GM10248 (cell line): ENCODE data around the gene OLFM4.

Source experiments
- CTCF ChIA-PET: fragments of 300-600 bp; sonication (Branson Sonifier 250); formaldehyde crosslinking; extraction: SDS; loops from one replicate; lab custom pipeline; 2021; ENCODE audit warnings: antibody characterized with exemption; lab: Yijun Ruan, JAX
- POLR2A ChIA-PET: fragments of 350-650 bp; sonication (Branson Sonifier 250); formaldehyde crosslinking; extraction: SDS; loops from one replicate; lab custom pipeline; 2020; ENCODE audit warnings: antibody characterized with exemption; lab: Yijun Ruan, JAX
- DNase-seq: peaks from one replicate; pipeline ENCODE4 v3.0.0; 2012; ENCODE audit errors: extremely low spot score
- TF ChIP-seq, protein P1 (sequence below): IDR thresholded peaks from 2 replicates; pipeline ENCODE4 v1.5.1; 2012; ENCODE audit warnings: mild to moderate bottlenecking, low read depth; ENCODE audit errors: extremely low read depth, missing control alignments, control extremely low read depth

Gene OLFM4

GRCh38 chr13:53089951-53090350 is 61.3 kb downstream of the OLFM4 start:
- TF ChIP-seq, protein P1, sequence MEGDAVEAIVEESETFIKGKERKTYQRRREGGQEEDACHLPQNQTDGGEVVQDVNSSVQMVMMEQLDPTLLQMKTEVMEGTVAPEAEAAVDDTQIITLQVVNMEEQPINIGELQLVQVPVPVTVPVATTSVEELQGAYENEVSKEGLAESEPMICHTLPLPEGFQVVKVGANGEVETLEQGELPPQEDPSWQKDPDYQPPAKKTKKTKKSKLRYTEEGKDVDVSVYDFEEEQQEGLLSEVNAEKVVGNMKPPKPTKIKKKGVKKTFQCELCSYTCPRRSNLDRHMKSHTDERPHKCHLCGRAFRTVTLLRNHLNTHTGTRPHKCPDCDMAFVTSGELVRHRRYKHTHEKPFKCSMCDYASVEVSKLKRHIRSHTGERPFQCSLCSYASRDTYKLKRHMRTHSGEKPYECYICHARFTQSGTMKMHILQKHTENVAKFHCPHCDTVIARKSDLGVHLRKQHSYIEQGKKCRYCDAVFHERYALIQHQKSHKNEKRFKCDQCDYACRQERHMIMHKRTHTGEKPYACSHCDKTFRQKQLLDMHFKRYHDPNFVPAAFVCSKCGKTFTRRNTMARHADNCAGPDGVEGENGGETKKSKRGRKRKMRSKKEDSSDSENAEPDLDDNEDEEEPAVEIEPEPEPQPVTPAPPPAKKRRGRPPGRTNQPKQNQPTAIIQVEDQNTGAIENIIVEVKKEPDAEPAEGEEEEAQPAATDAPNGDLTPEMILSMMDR, result no peak
- DNase-seq, result no peak
- ChIA-PET POLR2A (no interaction called here), CTCF (no interaction called here)

- ChIA-PET CTCF (interaction anchor here (0.8 kb wide), 1 partner anchor 12 kb away, joined by 3 read pairs; no protein-coding TSS in a partner anchor), POLR2A (no interaction called here)
- no peak for DNase-seq
- TF ChIP-seq, protein P1, result no peak
These were observed 61.8 kb downstream of the OLFM4 start for GRCh38 chr13:53090461-53090860.

DNA sequence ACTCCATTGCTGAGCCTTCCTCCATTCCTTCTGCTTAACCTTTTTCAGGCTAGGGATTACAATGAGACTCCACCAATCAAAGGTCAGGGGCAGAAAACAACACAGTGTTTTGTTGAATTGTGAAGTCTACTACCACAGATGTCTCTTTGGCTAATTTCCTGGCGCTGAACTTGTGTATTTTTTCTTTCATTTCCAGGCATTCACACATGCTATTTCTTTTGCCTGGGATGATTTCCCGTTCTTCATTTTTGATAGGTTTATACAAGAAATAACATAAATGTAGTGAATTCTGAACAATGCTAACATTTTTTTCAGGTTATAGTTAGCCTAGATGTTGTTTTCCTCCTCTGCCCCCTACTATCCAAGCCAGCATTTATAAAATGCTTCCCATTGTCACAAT is 64.3 kb downstream of the OLFM4 start:
- TF ChIP-seq, protein P1, result no peak
- CTCF ChIA-PET, result no interaction called here

GRCh38 chr13:53098455-53098854 is 69.8 kb downstream of the OLFM4 start:
- TF ChIP-seq, protein P1, result no peak
- CTCF ChIA-PET, result no interaction called here
- POLR2A ChIA-PET, result no interaction called here
- no peak for DNase-seq

More for the DNA sequence above, 64.3 kb downstream of the OLFM4 start:
- POLR2A ChIA-PET, result no interaction called here
- DNase-seq, result no peak

DNA sequence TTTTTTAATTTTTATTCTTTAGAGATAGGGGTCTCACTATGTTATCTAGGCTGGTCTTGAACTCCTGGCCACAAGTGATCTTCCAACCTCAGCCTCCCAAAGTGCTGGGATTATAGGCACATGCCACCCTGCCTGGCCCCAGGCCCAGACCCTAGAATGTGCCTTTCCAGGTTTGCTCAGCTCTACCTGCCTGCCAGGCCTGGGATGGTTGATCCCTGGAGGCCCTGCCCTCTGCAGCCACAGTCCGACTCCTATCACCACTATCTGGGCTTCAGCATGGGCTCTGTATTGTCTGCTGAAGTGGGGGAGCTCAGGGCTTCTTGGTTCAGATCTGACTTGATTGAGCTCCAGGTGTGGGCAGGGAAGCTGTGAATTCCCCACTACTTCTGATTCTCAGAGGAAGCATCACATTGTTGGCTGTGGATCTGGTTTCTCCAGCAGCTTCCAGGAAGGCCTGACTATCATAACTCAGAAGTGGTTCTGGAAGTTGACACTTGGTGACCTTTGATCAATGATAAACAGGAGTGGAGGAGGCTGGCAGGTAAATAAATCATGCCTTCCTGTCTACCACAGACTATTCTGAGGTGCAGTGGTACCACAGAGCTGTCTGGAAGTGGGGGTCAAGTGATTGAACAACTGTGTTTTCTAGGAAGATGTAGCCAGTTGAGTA is 71.9 kb downstream of the OLFM4 start:
- ChIA-PET CTCF (no interaction called here), POLR2A (no interaction called here)
- no peak for DNase-seq
- TF ChIP-seq, protein P1, result no peak
